IMR-90 (cell line): ENCODE measurements around the gene HAUS3.

Experiments
- CEBPB ChIP-seq: IDR thresholded peaks from 2 replicates; pipeline ENCODE4 v1.6.1; 2012; ENCODE audit warnings: low read depth, low read length, improper control_type of control experiment
- CTCF ChIP-seq: conservative IDR thresholded peaks from 2 replicates; pipeline ENCODE4 v1.5.1; 2012; ENCODE audit warnings: mild to moderate bottlenecking, low read depth, low read length, improper control_type of control experiment
- MAFK ChIP-seq: IDR thresholded peaks from 2 replicates; pipeline ENCODE4 v1.6.1; 2012; ENCODE audit warnings: low read depth, low read length, improper control_type of control experiment
- MXI1 ChIP-seq: IDR thresholded peaks from 2 replicates; pipeline ENCODE4 v1.6.1; 2012; ENCODE audit warnings: low read depth, mild to moderate bottlenecking, low read length, moderate library complexity, borderline replicate concordance
- POLR2A ChIP-seq: IDR thresholded peaks from 2 replicates; pipeline ENCODE4 v1.6.1; 2012; ENCODE audit warnings: mild to moderate bottlenecking, low read depth, low read length
- RAD21 ChIP-seq: IDR thresholded peaks from 2 replicates; pipeline ENCODE4 v1.6.1; 2012; ENCODE audit warnings: low read length, improper control_type of control experiment
- RFX5 ChIP-seq: IDR thresholded peaks from 2 replicates; pipeline ENCODE4 v1.8.0; 2012; ENCODE audit warnings: low read depth, mild to moderate bottlenecking, low read length, moderate library complexity

DNA sequence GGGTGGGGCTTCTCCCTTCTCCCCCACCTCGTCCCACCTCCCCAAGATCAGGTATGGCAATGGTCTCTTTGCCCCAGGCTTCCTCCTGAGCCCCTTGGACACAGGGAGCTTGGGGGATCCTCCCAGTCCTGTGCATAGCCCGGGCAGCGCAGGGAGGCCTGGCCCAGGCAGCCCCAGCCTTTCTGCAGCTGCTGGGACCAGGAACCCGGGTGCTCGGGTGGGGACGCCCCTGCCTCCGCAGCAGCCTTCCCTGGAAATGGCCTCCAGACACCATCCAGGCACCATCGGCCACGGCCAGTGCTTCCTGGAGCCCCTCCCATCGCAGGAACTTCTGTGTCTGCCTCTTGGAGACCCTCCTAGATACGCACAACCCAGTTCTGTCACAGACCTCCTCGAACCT is 25.9 kb upstream of the HAUS3 start:
- no peak for TF ChIP-seq RAD21
- no peak for TF ChIP-seq MXI1
- TF ChIP-seq POLR2A = no peak
- TF ChIP-seq MAFK = no peak
- no peak for TF ChIP-seq CTCF
- no peak for TF ChIP-seq CEBPB
- no peak for TF ChIP-seq RFX5
